ENCODE results near the gene KIF18A.

Gene KIF18A

DNA sequence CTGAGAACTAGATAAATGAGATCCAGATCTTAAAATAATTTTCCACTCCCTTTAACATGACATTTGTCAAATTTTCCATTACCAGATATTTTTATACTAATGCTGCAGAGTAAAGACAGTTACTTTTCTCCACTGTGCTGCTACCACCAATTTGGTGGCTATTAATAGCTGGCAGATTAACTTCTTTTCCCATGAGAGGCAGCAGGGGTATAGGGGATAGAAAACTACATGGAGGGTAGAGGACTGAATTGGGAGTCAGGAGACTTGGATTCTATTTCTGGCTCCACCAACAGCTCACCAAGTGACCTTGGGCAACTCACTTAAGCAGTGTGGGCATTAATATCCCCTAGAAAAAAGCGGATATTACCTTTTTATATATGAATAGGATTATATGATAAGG lies 69.2 kb downstream of the KIF18A start:
- H3K27me3 Mint-ChIP-seq, result no peaks in the 10 kb centered on the region
- H3K4me1 Mint-ChIP-seq (ENCODE audit: low read depth), result peaks cover 3% of the 10 kb centered on the region
- no peak overlapping the region for H3K27ac Mint-ChIP-seq
- H3K4me3 Mint-ChIP-seq, result no peak overlapping the region
- H3K9me3 Mint-ChIP-seq, result no peaks in the 10 kb centered on the region
- peaks cover 9% of the 10 kb centered on the region for H3K36me3 Mint-ChIP-seq (ENCODE audit: low read depth)

GRCh38 chr11:28026634-28027290 lies 81.2 kb downstream of the KIF18A start:
- no peaks in the 10 kb centered on the region for H3K4me1 Mint-ChIP-seq (ENCODE audit: low read depth)
- no peaks in the 10 kb centered on the region for H3K9me3 Mint-ChIP-seq
- peaks cover 26% of the 10 kb centered on the region for H3K36me3 Mint-ChIP-seq (ENCODE audit: low read depth)
- no peak overlapping the region for H3K27ac Mint-ChIP-seq
- no peak overlapping the region for H3K4me3 Mint-ChIP-seq
- no peaks in the 10 kb centered on the region for H3K27me3 Mint-ChIP-seq

DNA sequence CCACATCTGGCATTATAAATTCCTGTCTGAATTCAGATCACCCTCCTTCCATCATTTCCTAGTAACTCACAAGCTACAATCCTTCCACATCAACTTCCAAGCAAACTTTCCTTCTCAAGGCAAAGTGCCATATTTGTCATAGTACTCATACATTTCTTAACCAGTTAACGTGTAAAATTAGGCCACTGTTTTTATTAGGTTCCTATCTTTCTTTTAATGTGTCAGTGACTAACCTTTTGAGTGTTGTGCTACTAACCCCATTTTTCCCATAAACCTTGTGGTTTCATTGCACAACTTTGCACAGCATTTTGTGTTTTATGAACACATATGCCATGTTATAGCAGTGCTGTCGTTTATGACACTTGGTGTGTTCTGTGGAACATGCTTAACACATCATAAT lies 90.1 kb downstream of the KIF18A start:
- Mint-ChIP-seq H3K36me3 (ENCODE audit: low read depth) (peaks cover 4% of the 10 kb centered on the region), H3K4me1 (ENCODE audit: low read depth) (no peaks in the 10 kb centered on the region), H3K27ac (no peak overlapping the region), H3K9me3 (no peaks in the 10 kb centered on the region), H3K27me3 (no peaks in the 10 kb centered on the region), H3K4me3 (no peak overlapping the region)

GRCh38 chr11:28011813-28012212 lies 96.1 kb downstream of the KIF18A start:
- no peaks in the 10 kb centered on the region for H3K9me3 Mint-ChIP-seq
- H3K4me1 Mint-ChIP-seq (ENCODE audit: low read depth), result no peaks in the 10 kb centered on the region
- no peak overlapping the region for H3K4me3 Mint-ChIP-seq
- H3K27me3 Mint-ChIP-seq, result no peaks in the 10 kb centered on the region
- no peak overlapping the region for H3K27ac Mint-ChIP-seq
- no peaks in the 10 kb centered on the region for H3K36me3 Mint-ChIP-seq (ENCODE audit: low read depth)

DNA sequence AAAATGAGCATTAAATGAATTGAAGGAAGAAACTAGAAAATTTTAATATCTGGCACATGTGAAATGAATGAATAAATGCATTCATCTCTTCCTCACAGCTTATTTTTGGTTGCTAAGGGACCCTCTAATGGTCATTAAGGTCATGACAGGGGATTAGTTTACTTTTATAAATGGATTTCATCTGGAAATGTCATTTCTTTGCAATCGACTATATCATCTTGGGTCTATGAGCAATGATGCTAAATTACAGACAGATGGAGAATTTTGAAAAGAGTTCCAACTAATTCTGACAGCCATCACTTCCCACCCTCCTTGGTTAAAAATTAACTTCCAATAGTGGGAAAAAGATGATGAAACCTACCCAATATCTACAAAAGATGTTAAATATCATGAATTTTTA lies 98.0 kb downstream of the KIF18A start:
- Mint-ChIP-seq H3K27ac (no peak overlapping the region), H3K36me3 (ENCODE audit: low read depth) (no peaks in the 10 kb centered on the region), H3K9me3 (peaks cover 3% of the 10 kb centered on the region), H3K4me3 (no peak overlapping the region), H3K27me3 (no peaks in the 10 kb centered on the region), H3K4me1 (ENCODE audit: low read depth) (no peaks in the 10 kb centered on the region)

DNA sequence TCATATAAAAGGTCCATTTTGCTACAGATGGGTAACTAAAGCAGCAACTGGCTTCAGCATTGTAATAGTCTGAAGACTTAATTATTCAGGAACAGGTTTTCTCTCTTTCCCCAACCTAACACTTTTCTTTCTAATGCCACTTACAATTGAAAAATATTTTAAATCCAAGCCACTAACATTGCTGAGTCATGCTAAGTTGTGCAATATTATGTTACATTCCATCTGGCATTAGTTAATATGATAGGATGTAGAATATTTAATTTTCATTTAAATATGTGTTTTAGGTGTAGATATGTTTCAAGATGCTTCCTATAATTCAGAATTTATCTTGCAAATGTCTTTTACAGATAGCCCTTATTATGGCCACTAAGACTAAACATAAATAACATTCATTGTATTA lies 98.6 kb downstream of the KIF18A start:
- no peaks in the 10 kb centered on the region for H3K36me3 Mint-ChIP-seq (ENCODE audit: low read depth)
- peaks cover 3% of the 10 kb centered on the region for H3K9me3 Mint-ChIP-seq
- H3K4me3 Mint-ChIP-seq, result no peak overlapping the region
- H3K4me1 Mint-ChIP-seq (ENCODE audit: low read depth), result no peaks in the 10 kb centered on the region
- H3K27me3 Mint-ChIP-seq, result no peaks in the 10 kb centered on the region
- H3K27ac Mint-ChIP-seq, result no peak overlapping the region

DNA sequence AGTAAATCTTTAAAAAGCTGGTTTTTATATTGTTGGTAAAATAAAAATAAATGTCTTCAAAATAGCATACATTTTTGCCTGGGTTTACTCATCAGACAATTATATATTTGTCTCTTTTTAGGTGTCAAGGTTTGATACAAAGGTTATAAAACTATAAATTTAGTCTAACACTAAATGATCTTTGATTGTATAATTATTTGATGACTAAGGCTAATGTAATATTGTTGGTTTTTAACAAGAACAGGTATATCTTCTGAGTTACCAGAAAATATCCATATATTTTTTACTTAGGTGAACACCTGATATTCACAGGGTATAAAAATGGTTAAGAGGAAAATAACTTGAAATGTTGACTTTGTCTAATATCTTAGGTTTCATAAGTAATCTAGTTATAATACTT lies 104.3 kb downstream of the KIF18A start:
- Mint-ChIP-seq H3K4me3 (no peak overlapping the region), H3K27me3 (no peaks in the 10 kb centered on the region), H3K36me3 (ENCODE audit: low read depth) (peaks cover 15% of the 10 kb centered on the region), H3K9me3 (peaks cover 13% of the 10 kb centered on the region), H3K27ac (no peak overlapping the region), H3K4me1 (ENCODE audit: low read depth) (no peaks in the 10 kb centered on the region)

GRCh38 chr11:27998552-27998951 lies 109.4 kb downstream of the KIF18A start:
- Mint-ChIP-seq H3K4me1 (ENCODE audit: low read depth) (no peaks in the 10 kb centered on the region), H3K27me3 (no peaks in the 10 kb centered on the region)

DNA sequence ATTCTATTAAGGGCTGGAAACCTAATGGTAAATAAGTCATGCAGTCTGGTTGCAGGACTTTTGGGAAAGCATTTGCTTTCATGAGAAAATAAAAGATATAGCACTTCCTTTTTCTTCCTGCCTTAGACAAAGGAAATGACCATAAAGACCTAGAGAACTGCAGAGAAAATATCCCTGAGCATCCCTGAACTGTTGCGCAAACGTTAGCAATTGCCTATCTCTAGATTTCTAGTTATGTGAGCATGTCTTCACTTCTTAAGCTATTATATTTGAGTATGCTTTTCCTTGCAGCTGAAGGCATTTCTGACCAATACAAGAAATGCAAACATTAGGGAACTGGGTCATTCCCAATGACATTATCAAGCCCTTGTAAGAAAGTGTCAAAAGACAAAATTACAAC lies 110.6 kb downstream of the KIF18A start:
- Mint-ChIP-seq H3K36me3 (ENCODE audit: low read depth) (peaks cover 6% of the 10 kb centered on the region), H3K4me1 (ENCODE audit: low read depth) (no peaks in the 10 kb centered on the region), H3K27me3 (no peaks in the 10 kb centered on the region), H3K27ac (no peak overlapping the region), H3K4me3 (no peak overlapping the region), H3K9me3 (peaks cover 5% of the 10 kb centered on the region)

More at GRCh38 chr11:27998552-27998951, 109.4 kb downstream of the KIF18A start:
- no peak overlapping the region for H3K4me3 Mint-ChIP-seq
- peaks cover 15% of the 10 kb centered on the region for H3K36me3 Mint-ChIP-seq (ENCODE audit: low read depth)
- peaks cover 10% of the 10 kb centered on the region for H3K9me3 Mint-ChIP-seq
- H3K27ac Mint-ChIP-seq, result no peak overlapping the region

DNA sequence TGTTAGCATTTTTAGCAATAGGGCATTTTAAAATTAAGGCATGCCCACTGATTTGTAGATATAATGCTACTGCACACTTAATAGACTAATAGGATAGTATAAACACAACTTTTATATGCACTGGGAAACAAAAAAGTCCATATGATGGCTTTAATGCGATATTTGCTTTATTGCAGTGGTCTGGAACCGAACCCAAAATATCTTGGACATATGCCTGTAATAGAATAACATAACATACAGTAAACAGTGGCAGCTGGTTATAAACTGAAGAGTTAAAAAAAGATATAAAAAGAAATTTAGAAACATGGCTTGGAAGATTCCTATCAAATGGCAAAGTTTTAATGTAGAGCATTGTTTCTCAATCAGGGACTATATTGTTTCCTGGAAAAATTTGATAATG lies 111.9 kb downstream of the KIF18A start:
- Mint-ChIP-seq H3K4me3 (no peak overlapping the region), H3K9me3 (peaks cover 1% of the 10 kb centered on the region), H3K27me3 (no peaks in the 10 kb centered on the region), H3K36me3 (ENCODE audit: low read depth) (no peaks in the 10 kb centered on the region), H3K27ac (no peak overlapping the region), H3K4me1 (ENCODE audit: low read depth) (no peaks in the 10 kb centered on the region)

DNA sequence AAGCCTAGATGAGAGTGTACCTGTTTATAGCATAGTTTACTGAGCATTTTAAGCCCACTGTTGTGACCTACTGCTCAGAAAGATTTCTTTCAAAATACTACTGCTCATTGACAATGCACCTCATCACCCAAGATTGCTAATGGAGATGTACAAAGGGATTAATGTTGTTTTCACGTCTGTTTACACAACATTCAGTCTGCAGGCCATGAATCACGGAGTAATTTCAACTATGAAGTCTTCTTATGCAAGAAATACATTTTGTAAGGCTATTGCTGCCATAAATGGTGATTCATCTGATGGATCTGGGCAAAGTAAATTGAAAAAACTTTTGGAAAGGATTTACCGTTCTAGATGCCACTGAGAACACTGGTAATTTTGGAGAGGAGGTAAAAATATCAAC lies 112.9 kb downstream of the KIF18A start:
- Mint-ChIP-seq H3K36me3 (ENCODE audit: low read depth) (no peaks in the 10 kb centered on the region), H3K27me3 (no peaks in the 10 kb centered on the region), H3K27ac (no peak overlapping the region), H3K4me3 (no peak overlapping the region), H3K4me1 (ENCODE audit: low read depth) (no peaks in the 10 kb centered on the region), H3K9me3 (no peaks in the 10 kb centered on the region)

- Mint-ChIP-seq H3K36me3 (ENCODE audit: low read depth) (no peaks in the 10 kb centered on the region), H3K4me3 (no peak overlapping the region), H3K27me3 (no peaks in the 10 kb centered on the region), H3K9me3 (no peaks in the 10 kb centered on the region), H3K4me1 (ENCODE audit: low read depth) (no peaks in the 10 kb centered on the region), H3K27ac (no peak overlapping the region)
Observed at GRCh38 chr11:27991736-27992135, 116.2 kb downstream of the KIF18A start.

GRCh38 chr11:27977527-27977926 lies 130.4 kb downstream of the KIF18A start:
- no peaks in the 10 kb centered on the region for H3K4me1 Mint-ChIP-seq (ENCODE audit: low read depth)
- H3K4me3 Mint-ChIP-seq, result no peak overlapping the region
- no peak overlapping the region for H3K27ac Mint-ChIP-seq
- no peaks in the 10 kb centered on the region for H3K9me3 Mint-ChIP-seq
- H3K27me3 Mint-ChIP-seq, result no peaks in the 10 kb centered on the region
- H3K36me3 Mint-ChIP-seq (ENCODE audit: low read depth), result no peaks in the 10 kb centered on the region

- no peak overlapping the region for H3K27ac Mint-ChIP-seq
- no peaks in the 10 kb centered on the region for H3K9me3 Mint-ChIP-seq
- no peaks in the 10 kb centered on the region for H3K4me1 Mint-ChIP-seq (ENCODE audit: low read depth)
- H3K4me3 Mint-ChIP-seq, result no peak overlapping the region
- no peaks in the 10 kb centered on the region for H3K36me3 Mint-ChIP-seq (ENCODE audit: low read depth)
- H3K27me3 Mint-ChIP-seq, result no peaks in the 10 kb centered on the region
Observed at GRCh38 chr11:27977031-27977430, 130.9 kb downstream of the KIF18A start.

DNA sequence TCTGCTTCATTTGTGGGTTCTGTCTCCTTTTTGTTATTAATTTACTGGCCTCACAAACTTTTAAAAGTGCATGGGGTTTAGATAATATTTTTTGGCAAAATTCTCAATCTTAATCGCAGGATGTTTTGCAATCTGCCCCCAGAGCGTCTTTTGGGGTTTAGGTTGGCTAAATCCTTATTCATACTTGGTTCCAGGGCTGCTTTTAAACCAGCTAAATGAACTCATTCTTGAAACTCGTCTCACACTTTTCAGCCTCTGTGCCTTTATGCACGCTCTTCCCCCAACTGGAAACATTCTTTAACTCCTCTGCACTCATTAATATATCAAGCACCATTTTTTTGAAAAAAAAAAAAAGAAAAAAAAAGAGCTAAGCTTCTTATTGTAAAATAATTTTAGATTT lies 131.7 kb downstream of the KIF18A start:
- Mint-ChIP-seq H3K4me3 (no peak overlapping the region), H3K36me3 (ENCODE audit: low read depth) (no peaks in the 10 kb centered on the region), H3K9me3 (no peaks in the 10 kb centered on the region), H3K27ac (no peak overlapping the region), H3K27me3 (no peaks in the 10 kb centered on the region), H3K4me1 (ENCODE audit: low read depth) (no peaks in the 10 kb centered on the region)

- Mint-ChIP-seq H3K9me3 (no peaks in the 10 kb centered on the region), H3K27ac (no peak overlapping the region), H3K4me1 (ENCODE audit: low read depth) (no peaks in the 10 kb centered on the region), H3K36me3 (ENCODE audit: low read depth) (no peaks in the 10 kb centered on the region), H3K4me3 (no peak overlapping the region), H3K27me3 (no peaks in the 10 kb centered on the region)
Observed at GRCh38 chr11:27973851-27974536, 134.0 kb downstream of the KIF18A start.

Data from stimulated activated naive CD8-positive, alpha-beta T cell treated with anti-CD3 and anti-CD28 coated beads, Interleukin-15, Interleukin-2, amounts not matched to agents 100 ng/mL and 50 ng/mL, for 24 hours (primary cell).